Ovary (tissue), 9 donors: ENCODE measurements around the gene PRICKLE4. TPM values are rescaled to one million over a fixed set of nuclear protein-coding genes. Genes with fewer than 3 reads are reported as not detected.

ENCODE experiments used
- DNase-seq, 5 donors: peaks; one replicate each; pipeline ENCODE4 v3.0.0-alpha.2; 2019 to 2020
- H3K27ac ChIP-seq, 2 donors: fragments of 200-600 bp; one replicate each; pipeline versions ENCODE4 v1.5.1 to v1.8.0; 2019 to 2022
- H3K27me3 ChIP-seq: fragments of 200-600 bp; one replicate; pipeline ENCODE4 v1.8.0; 2022
- H3K36me3 ChIP-seq: fragments of 200-600 bp; sonication (generic); one replicate; pipeline ENCODE4 v1.5.1; 2019
- H3K4me1 ChIP-seq: one replicate; pipeline ENCODE4 v1.8.1; 2013; ENCODE audit warnings: mild to moderate bottlenecking, moderate library complexity; ENCODE audit not compliant: insufficient read depth
- H3K4me3 ChIP-seq: fragments of 200-600 bp; sonication (generic); one replicate; pipeline ENCODE4 v1.5.1; 2017
- H3K9me3 ChIP-seq, 2 donors: fragments of 200-600 bp in 1 of 2; sonication (generic) in 1 of 2; one replicate each; pipeline versions ENCODE4 v1.5.1 to v1.8.1; 2013 to 2019; ENCODE audit warnings: mild to moderate bottlenecking in 1 of 2, moderate library complexity in 1 of 2
- EP300 ChIP-seq: sonication (generic); formaldehyde crosslinking; IDR thresholded peaks from one replicate; pipeline ENCODE4 v1.6.1; 2017; ENCODE audit warnings: antibody characterized with exemption
- POLR2A ChIP-seq: fragments of 450-650 bp; IDR thresholded peaks from one replicate; pipeline ENCODE4 v1.6.1; 2017; ENCODE audit warnings: antibody characterized with exemption, mild to moderate bottlenecking, moderate library complexity
- WGBS, 3 donors: extraction: QIAGEN DNeasy Blood & Tissue Kit in 1 of 3; methylation state at CpG; one replicate each; pipeline versions ENCODE4 v1.1.5 to v1.1.7; 2013 to 2017; 5-methylcytosine and 5-hydroxymethylcytosine counted together
- intact Hi-C, 4 donors: fragments of 100-400 bp; cut with DNase I; formaldehyde crosslinking; loops; one replicate each; pipeline versions ENCODE4 v1.11.0 to v1.15.1; 2022 to 2023
- polyA plus RNA-seq, 2 donors: library from polyadenylated mRNA; stranded (reverse); fragments of 200-250 nt in 1 of 2; fragments of 350-450 nt in 1 of 2; fragmentation: Illumina TruSeq in 1 of 2; extraction: RNeasy Lipid Tissue Mini Kit (QIAGEN cat#74804) in 1 of 2; gene quantifications; one replicate each; pipeline ENCODE4 v1.2.3, GENCODE V29; 2013 to 2014
- total RNA-seq, 7 donors: library from RNA; depleted of rRNA in 2 of 7; stranded (reverse); fragments of >200 nt in 2 of 7; fragmentation: NEBNext Ultra II Directional in 3 of 7; extraction: Animal tissue kit (Norgen Biotek cat#: 25700) in 3 of 7; gene quantifications; one replicate each; pipeline versions ENCODE4 v1.1.0 to v1.2.4, GENCODE V29; 2016 to 2023
- TF ChIP-seq, protein P1 (sequence below), 3 donors: fragments of 450-650 bp in 2 of 3; fragments of 200-600 bp in 1 of 3; IDR thresholded peaks; one replicate each; pipeline versions ENCODE4 v1.5.1 to v1.8.0; 2016 to 2022; ENCODE audit warnings: antibody characterized with exemption in 3 of 3, mild to moderate bottlenecking in 1 of 3
- donor health status: DM: no; HTN: no; CAD: no; lungs with moderate emphysema.
- donor health status: DM: no; HTN: no; CAD: no.
- donor health status: Bipolar disorder and iron deficiency.
- donor health status: DM: yes; HTN: yes; CAD: no.
- donor health status: DM: no; HTN: no; CAD: no.
- donor health status: DM: yes; HTN: yes; CAD: no.

PRICKLE4 gene
- total and polyA plus RNA-seq, 9 donors, result 1.5 to 7.3 (median 3.0) TPM

DNA sequence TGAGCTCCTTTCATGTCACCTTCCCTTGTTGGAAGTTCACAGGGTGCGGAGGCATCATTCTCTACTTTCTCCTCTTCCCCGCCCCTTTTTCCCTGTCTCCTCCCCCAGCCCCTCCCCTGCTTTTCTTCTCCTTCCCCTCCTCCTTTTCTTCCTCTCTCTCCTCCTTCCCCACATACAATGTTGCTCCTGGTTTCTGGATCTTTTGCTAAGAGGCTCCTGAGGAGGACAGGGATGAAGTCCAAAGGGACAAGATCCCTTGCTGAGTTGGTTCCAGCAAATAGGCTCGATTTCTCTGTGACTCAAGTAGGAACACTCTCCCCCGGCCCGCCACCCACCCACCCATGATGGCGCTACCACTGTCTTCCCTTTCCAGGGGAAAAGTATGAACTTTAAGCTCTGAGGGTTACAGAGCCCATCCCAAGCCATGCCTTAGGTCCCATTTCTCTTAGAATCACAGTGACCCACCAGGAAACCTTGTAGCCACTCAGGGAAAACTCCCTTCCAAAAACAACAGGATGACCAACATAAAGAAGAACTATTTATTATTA is 44.3 kb upstream of the PRICKLE4 start:
- Histone ChIP-seq H3K36me3 (no peaks in the 10 kb centered on the region), H3K27ac (no peak overlapping the region), H3K9me3 (no peaks in the 10 kb centered on the region), H3K27me3 (no peaks in the 10 kb centered on the region), H3K4me1 (peaks cover 3% of the 10 kb centered on the region), H3K4me3 (no peak overlapping the region)
- TF ChIP-seq POLR2A (no peak), EP300 (no peak)
- TF ChIP-seq, protein P1, sequence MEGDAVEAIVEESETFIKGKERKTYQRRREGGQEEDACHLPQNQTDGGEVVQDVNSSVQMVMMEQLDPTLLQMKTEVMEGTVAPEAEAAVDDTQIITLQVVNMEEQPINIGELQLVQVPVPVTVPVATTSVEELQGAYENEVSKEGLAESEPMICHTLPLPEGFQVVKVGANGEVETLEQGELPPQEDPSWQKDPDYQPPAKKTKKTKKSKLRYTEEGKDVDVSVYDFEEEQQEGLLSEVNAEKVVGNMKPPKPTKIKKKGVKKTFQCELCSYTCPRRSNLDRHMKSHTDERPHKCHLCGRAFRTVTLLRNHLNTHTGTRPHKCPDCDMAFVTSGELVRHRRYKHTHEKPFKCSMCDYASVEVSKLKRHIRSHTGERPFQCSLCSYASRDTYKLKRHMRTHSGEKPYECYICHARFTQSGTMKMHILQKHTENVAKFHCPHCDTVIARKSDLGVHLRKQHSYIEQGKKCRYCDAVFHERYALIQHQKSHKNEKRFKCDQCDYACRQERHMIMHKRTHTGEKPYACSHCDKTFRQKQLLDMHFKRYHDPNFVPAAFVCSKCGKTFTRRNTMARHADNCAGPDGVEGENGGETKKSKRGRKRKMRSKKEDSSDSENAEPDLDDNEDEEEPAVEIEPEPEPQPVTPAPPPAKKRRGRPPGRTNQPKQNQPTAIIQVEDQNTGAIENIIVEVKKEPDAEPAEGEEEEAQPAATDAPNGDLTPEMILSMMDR (IDR thresholded peaks at IDR 0.05), result no peak
- WGBS, 3 donors, result 66 to 69% (median 68%) methylated on average over 6 of the region's 6 CpGs
- DNase-seq, result no peak
- intact Hi-C loops, result no loop called here

DNA sequence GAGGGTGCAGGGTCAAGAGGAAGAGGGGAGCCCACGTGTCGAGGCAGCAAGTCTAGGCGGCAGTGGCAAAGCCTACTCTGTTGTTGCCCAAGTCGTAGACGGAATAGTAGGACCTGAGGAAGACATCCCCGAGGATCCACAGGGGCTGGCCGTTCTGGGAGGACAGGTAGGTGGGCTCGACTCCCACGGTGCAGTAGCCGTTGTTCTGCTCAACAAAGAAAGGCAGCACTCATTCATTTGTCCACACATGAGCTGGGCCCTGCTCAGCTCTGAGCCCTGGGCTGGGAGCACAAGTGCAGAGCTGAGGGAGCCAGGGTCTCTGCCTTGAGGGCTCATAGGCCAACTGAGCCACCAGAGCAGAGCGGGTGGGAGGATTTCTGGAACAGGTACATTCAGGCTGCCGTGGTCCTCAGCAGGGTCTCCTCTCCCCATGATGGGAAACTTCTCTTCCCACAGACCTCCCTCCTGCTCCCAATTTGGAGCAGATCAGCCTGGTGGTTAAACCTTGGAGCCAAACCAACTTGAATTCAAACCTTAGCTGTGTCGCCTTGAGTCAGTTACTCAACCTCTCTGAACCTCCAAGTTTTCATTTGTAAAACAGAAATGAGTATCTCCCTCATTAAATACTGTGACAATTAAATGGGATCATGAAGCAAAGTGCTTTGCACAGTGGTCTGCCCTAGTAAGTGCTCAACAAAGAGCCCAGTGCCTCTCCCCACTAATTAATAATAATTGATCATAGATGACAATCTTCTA is 43.6 kb upstream of the PRICKLE4 start:
- H3K9me3 ChIP-seq, result no peaks in the 10 kb centered on the region
- no peaks in the 10 kb centered on the region for H3K36me3 ChIP-seq
- 79 to 80% (median 79%) methylated on average over 13 of the region's 13 CpGs for WGBS, 3 donors
- intact Hi-C loops, result no loop called here
- no peaks in the 10 kb centered on the region for H3K27me3 ChIP-seq
- DNase-seq, result no peak
- no peak overlapping the region for H3K4me3 ChIP-seq
- peaks cover 3% of the 10 kb centered on the region for H3K4me1 ChIP-seq
- H3K27ac ChIP-seq, result no peak overlapping the region
- TF ChIP-seq, protein P1 (IDR thresholded peaks at IDR 0.05), result no peak
- no peak for TF ChIP-seq EP300
- TF ChIP-seq POLR2A, result no peak

DNA sequence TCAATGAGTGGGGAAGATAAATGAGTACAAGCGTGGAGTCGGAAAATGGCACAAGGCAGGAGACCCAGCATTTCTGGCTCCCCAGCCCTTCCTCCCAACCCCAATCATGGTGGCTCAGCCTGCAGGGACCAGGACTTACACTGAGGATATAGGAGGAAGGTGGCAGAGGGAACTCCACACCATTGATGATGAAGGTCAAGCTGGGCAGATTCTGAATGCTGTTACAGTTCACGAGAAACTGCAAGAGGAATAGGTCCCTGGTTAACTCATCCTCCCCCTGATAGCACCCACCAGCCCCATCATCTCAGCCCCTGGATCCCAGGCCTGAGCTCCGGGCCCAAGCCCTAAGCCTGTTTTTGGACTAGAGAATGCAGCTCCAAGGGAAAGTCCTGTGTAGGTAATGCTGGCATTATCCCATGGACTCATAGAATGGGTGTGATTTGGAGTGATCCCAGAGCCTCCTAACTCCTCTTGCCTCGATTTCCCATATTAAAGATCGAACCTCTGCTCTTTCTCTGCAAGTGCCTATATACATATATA is 42.9 kb upstream of the PRICKLE4 start:
- Histone ChIP-seq H3K4me1 (peaks cover 3% of the 10 kb centered on the region), H3K9me3 (no peaks in the 10 kb centered on the region), H3K27me3 (no peaks in the 10 kb centered on the region), H3K36me3 (no peaks in the 10 kb centered on the region), H3K27ac (no peak overlapping the region), H3K4me3 (no peak overlapping the region)
- TF ChIP-seq, protein P1 (IDR thresholded peaks at IDR 0.05), result no peak
- no peak for TF ChIP-seq POLR2A
- no peak for TF ChIP-seq EP300
- intact Hi-C loops, result no loop called here
- WGBS, 3 donors, result 81 to 85% (median 84%) methylated on average over 6 of the region's 6 CpGs
- no peak for DNase-seq

DNA sequence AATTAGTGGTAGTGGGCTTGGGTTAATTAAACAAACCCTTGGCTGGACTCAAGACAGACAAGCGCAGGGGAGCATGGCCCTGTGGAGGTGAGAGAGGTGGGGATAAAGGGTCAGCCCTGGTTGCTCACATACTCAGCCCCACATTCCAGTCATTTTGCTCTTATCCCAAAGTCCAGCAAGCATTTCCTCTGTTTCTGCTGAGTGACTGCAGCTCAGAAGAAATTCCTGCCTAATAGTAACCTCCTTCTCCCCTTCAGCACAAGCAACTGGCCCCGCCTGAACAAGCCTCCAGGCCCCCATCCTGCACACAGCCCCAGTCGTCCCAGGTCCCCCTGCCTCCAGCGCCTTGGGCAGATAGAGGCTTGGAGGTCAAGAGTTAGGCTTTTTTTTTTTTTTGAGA is 41.5 kb upstream of the PRICKLE4 start:
- no peak overlapping the region for H3K4me3 ChIP-seq
- H3K36me3 ChIP-seq, result no peaks in the 10 kb centered on the region
- 48 to 69% (median 59%) methylated on average over 4 of the region's 4 CpGs for WGBS, 3 donors
- no peak for DNase-seq
- no peaks in the 10 kb centered on the region for H3K4me1 ChIP-seq
- intact Hi-C loops, result no loop called here
- TF ChIP-seq EP300 (no peak), POLR2A (no peak)
- TF ChIP-seq, protein P1 (IDR thresholded peaks at IDR 0.05), result no peak
- H3K9me3 ChIP-seq, result no peaks in the 10 kb centered on the region
- H3K27me3 ChIP-seq, result no peaks in the 10 kb centered on the region
- H3K27ac ChIP-seq, result no peak overlapping the region
